GM18520 (cell line): ENCODE data around the gene HPGDS.
"Not testable (repeated sequence)": the region's sequence is repeated elsewhere in the genome, so short reads cannot be mapped to it uniquely, and the experiment has no call there.

Experiments used
- ATAC-seq: cut with Tn5 transposase; IDR thresholded peaks from one replicate; pipeline ENCODE4 v1.9.1; 2021; ENCODE audit not compliant: unreplicated experiment

HPGDS gene

DNA sequence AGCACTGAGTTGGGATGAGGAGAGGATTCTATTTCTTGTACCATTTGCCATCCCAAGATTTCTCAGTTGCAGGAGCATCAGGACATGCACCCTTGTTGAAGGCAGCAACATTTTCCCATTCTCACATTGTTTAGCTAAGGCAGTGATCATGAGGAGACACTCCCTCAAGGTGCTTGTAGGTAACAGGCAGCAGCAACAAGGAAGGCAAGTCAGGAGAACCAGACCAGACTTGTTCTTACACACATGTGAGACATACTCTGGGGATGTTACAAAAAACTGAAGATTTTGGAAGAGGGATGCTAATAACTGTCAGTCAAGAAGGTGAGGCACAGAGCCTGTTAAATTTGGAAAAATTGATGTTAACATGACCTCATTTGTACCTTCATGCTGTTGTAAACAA, 15.5 kb upstream of the HPGDS start:
- ATAC-seq, result no peak

DNA sequence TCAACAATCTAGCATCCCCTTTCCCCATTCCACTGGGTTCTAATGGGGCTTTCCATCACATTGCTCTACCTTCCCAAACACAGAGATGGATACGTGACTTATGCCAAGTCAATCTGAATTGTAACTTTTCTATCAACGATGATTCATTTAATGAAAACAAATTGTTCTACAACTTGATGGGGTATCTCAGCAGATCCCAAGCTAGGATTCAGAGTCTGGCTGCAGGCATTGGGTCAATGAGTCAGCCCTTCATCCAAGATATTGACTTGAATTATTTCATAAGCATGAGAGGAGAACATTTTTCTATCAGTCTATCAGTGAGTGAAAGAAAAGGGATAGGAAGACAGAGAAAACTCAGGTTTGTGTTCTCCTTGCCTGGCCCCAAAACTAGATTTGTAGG, 15.0 kb upstream of the HPGDS start:
- no peak for ATAC-seq

DNA sequence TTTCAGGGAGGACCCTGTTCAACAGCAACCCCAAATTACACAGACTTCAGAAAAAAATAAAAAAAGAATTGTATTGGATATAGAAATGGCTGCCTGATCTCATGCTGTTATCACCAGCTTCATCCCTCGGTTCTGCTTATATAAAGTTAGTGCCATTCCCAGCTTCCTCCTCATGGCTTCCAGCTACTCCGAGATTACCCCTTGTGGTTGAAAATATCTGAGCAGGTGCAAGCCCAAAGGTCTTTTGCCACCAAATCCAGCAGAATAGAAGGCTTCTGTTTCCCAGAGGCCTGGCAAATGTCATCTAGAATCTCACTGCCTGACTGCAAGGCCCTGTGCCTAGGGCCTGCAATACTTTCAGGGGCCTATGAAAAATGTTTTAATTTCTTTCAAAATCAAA, 13.8 kb upstream of the HPGDS start:
- no peak for ATAC-seq

DNA sequence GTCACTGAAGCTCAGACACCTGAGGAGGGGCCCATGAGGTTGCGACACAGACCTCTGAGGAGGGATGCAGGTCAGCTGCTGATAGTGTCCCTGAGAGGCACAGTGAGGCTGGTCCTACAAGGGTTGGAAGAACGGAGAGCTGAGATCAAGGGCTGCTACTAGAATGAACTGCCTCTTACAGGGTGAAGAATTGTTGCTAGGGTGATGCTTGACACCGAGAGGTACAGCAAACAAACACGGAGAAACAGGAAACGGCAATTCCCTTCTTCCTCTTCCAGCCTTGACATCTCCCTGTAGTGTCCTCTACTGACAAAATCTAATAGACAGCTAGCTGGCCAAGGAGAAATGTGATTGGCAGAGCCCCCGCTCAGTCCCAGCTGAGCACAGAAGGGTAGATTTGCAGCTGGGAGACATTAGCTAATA, 11.8 kb upstream of the HPGDS start:
- ATAC-seq, result no peak

DNA sequence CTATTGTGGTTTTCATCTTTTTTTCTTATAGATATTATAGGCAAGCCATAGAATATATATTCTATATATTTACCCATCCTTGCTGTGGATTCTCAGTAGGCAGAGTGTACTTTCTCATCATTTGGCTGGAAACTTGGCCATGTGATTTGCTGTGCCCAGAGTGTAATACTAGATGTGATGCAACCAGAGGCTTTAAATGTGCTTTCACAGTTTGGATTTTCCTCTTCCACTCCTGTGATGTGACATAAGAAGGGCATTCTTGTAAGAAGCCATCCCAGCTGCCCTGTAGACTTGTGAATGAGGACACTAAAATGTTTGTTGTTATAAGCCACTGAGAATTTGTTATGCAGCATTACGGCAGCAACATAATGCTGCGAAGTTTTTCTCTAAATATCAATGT, 10.4 kb upstream of the HPGDS start:
- no peak for ATAC-seq

DNA sequence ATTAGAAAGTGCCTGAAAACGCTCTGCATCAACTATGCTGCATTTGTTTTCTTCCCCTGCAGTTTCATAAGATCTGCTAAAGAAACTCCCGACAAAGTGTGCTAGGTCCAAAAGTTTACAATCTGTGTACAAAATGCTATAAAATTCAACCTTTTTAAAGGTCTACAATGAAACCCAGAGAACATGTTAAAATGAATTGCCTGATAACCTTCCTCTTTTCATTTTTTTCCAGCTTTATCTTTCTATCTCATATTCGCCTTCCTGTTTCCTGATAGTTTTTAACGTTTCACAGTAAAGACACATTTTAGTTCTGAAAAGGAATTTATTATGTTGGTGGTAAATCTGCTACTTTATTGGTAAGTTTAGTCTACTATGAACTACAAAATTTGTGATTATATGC, 9.5 kb upstream of the HPGDS start:
- no peak for ATAC-seq

DNA sequence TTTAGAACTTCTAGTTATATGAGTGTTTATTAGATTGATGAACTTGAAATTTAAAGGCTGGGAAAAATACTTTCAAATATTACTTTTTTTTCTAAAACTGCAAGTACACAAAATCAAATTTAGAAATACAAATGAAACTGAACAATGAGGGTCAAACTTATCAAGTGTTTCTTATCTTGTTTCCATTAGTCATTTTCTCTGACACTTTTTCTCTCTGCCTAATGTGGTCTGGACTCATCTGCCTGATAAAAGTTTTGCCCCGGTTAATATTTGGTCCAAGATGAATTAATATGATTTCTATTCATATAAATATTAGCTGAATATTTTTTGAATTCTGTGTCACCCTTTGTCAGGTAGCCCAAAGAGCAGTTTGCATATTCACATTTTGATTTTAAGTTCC, 8.7 kb upstream of the HPGDS start:
- ATAC-seq, result no peak

DNA sequence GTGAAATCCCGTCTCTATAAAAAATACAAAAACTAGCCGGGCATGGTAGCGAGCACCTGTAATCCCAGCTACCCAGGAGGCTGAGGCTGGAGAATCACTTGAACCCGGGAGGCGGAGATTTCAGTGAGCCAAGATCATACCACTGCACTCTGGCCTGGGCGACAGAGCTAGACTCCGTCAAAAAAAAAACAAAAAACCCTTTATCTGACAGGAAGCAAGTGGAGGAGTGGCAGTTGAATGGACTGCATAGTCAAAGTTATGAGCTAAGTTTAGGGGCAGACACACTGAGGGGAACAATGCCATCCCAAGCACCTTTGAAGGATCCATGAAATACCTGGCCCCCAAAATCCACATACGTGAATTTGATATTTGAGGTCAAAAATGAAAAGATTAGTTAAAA, 7.5 kb upstream of the HPGDS start:
- no peak for ATAC-seq

DNA sequence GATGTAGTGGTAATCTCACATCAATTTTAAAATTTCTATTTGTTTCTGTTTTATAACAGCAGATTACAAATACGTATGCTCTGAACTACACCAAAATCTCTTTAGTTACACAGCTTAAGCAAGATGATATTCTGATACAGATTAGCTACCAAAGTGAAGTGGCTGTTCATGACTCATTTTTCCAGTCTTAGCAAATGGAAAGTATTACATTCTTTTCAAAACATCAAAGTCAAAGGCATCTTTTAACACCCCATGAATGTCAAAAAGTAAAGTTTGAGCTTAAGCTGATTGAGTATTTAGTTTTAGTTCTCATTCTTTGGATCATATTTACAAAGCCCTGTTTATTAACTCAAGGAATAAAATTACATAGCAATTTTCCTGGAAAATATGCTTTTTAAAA, 6.6 kb upstream of the HPGDS start:
- no peak for ATAC-seq

DNA sequence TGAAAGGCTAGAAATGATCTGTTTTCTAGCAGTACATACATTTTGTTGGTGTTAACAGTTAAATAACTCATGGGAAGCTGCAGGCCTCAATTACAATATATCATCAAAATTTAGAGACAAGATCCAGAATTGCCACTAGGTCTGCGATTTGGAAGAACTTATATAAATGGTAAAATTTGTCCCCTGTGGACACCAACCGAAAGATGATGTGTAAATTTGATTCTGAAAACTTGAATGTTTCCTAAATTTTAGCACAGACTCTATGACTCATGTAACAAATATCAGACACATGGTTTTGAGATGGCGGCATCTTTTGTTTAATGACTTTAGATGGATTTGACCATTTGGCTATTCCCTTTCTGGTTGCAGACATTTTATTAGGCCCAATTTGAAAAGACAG, 6.0 kb upstream of the HPGDS start:
- ATAC-seq, result no peak

DNA sequence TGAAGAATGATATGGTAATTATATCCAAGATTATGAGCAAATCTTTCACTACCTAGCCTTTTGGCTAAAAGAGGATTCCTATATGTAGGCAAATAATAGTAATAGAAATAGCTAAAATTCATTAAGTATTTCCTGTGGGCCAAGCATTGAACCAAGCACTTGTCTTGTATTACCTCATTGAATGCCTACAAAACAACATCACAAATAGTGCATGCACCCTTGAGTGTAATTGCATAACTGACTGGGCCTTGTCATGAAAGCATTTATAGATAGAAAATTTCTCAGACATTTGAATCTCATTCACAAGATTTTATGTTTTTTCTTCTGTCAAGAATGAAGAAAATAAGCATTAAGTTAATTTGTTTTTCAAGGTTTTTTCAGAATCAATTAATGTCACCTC, 3.9 kb upstream of the HPGDS start:
- no peak for ATAC-seq

DNA sequence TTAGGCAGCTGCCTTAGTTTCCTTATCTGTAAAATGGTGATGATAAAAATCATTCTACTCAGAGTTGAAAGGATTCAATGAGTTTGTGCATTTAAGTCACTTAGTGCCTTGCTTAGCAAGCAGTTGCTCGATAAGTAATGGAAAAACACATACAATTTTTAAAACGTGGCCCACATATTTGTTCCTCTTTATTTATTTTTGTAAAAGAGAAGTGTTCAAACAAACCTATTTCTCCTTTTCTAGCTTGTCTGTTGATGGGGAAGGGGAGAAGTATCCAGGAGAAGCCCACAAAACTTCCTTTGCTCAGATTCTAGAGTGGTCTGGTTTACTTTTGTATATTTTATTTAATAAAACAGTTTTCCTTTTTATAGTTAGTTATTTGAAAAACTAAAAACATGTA, 3.3 kb upstream of the HPGDS start:
- ATAC-seq, result no peak

DNA sequence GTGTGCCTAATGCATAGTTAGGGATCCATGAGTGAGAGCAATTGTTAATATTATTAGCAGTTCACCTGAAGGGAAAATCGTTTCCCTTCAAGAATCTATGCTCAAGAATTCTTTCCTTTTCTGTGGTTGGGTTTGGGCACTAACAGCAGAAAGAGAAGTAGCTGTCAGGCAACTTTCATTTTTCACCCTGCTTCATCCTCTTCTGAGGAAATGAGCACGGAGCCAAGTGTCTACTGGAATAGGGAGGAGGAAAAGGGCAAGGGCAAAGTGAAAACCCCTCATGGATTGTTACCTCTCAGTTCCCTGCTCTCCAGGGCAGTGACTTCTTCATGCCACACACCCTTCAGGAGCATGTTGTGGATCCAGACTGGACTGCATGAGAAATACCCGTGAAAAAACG, 2.6 kb upstream of the HPGDS start:
- ATAC-seq, result no peak

DNA sequence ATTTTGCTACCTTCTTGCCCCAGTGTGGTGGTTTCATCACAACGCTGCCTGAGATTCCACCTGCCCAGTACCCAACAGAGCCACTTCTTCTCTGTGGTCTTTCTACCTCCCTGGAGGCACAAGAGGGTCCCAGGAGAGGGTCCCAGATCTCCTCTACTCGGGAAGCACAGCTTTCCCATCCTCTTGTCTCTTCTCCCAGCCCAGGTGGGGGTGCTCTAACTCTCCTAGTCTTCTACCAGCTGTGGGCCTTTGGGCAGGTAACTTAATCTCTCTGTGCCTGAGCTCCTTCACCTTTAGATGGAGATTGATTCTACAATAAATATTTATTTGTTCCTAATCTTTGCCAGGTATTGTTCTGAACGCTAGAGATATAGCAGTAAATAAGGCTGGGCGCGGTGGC, 1.8 kb upstream of the HPGDS start:
- ATAC-seq, result no peak

DNA sequence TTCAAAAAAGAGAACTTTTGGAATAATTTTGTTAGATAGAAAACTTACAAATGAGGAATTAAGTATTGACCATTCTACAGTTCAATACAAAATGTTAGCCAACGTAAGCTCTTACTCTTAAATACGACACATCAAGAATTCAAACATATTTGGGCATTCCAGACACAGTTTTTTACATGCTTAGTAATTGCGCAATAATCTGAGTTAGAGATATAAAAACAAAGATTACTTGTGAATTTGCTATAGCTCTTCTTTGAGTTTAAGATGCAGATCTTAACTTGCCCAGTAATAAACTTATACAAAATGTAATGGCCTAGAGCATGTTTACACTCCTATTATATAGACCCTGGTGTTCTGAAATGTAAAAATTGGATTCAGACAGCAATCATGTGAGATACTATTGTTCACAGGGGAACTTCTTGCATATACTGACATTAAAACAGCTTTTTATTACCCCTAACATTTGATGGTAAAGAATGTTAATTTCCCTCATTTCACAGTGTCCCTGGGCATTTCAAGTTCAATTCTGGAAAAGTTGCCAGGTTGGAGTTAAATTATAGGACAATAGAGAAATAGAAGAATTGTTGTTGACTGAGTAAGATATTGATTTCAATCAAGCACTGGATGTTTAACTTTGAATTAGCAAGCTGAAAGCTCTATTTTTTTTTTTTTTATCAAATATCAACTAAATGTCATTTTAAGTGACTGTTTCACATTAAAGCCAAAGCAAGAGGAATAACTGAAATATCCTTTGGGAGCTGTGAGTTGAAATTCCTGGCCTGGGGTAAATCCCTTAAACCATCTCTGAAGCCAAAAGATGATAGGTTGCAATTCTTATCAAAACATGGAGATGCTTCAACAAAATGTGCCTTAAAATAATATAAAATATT, 910 bp downstream of the HPGDS start:
- ATAC-seq, result no peak

DNA sequence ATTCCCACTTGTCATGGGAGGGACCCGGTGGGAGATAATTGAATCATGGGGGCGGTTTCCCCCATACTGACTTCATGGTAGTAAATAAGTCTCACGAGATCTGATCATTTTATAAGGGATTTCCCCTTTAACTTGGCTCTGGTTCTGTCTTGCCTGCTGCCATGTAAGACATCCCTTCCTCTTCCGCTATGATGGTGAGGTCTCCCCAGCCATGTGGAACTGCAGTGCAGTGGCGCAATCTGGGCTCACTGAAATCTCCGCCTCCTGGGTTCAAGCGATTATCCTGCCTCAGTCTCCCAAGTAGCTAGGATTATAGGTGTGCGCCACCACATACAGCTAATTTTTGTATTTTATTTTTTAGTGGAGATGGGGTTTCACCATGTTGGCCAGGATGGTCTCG, 2.9 kb downstream of the HPGDS start:
- no peak for ATAC-seq

DNA sequence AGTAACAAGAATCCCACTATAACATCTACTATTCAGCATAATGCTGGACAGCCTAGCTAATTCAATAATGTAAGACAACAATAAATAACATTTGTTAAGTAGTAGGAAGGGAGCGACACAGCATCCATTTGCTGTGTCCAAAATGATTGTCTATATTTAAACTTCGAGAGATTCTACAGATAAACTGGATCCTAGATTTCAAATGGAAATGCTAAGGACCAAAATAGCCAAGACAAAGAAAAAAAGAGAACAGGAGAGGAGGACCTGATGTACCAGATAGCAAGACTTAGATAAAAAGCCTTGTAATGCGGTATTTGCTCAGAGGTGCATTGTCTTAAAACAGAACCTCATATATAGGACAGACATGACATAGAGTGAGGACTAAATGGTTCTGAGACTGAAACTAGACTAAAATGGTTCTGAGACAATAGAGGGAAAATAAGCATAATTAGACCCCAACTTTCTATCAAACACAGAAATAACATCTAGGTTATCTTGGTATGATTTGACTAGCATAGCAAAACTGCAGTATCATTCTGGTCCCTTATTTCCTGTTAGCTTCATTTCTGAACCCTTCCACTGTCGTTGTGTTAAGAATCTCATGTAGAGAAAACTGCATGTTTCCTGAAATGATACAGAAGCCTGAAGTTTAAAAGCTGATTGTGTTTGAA, 3.8 kb downstream of the HPGDS start:
- peak; percentile 73 for ATAC-seq

DNA sequence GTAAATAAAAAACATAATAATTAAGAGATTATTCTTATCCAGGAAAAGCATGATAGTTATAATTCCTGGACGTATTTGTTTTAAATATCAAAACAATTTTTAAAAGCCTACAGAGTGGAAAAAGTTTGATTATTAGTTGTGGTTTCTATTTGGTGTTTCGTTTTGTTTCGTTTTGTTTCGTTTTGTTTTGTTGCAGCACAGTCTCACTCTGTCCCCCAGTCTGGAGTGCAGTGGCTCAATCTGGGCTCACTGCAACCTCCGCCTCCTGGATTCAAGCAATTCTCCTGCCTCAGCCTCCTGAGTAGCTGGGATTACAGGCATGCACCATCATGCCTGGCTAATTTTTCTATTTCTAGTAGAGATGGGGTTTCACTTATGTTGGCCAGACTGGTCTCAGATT, 5.8 kb downstream of the HPGDS start:
- ATAC-seq, result not testable (repeated sequence)

DNA sequence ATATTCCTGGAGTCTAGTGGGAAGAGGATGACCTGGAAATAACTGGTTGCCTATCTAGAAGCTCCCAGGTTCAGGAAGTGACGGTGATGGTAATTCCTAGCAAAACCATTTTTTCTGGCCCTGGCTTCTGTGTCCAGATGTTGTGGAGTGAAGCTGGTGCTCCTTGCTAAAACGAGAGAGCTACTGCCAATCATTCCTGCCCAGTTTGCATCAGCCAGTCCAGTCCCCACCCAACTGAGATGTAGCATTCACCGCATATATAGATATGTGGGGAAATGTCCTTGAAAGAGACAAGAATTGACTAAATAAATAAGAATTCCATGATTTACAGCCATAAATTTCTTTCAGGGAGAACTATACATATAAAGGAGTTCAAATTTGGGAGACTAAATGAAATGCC, 6.3 kb downstream of the HPGDS start:
- no peak for ATAC-seq

DNA sequence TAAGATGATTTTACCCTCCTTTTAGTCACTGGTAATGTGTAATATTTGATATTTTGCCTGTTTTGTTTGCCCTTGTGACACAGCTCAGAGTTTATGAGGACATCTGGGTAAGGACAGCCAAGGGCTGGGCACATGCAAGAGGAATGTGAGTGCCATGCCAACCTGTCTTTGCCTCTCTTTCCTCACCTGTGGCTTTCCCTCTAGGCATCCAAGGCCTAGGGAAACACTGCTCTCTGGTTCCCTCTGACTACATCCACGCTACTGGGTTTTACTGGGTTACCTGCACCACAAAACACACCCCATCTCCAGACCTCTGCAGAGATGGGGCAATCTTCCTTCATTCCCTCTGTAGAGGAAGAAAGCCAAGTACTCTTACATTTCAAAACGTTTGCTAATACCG, 7.7 kb downstream of the HPGDS start:
- no peak for ATAC-seq

DNA sequence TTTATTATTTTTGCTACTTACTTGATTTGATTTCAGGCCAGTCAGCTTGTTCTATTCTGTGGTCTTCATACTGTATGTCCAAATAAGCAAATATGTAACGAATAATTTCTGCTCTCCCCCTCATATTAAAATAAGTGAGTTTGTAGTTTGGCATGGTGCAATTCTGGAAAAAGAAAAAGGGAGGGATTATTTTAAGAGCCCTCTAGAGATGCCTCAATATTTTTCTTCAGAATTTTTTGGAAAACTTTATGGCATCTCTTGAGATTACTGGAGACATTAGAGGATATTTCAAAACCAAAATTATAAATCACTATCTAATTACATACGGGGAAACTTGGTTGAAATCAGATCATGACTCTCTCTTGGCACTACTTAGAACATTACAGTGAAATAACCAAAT, 8.2 kb downstream of the HPGDS start:
- no peak for ATAC-seq

DNA sequence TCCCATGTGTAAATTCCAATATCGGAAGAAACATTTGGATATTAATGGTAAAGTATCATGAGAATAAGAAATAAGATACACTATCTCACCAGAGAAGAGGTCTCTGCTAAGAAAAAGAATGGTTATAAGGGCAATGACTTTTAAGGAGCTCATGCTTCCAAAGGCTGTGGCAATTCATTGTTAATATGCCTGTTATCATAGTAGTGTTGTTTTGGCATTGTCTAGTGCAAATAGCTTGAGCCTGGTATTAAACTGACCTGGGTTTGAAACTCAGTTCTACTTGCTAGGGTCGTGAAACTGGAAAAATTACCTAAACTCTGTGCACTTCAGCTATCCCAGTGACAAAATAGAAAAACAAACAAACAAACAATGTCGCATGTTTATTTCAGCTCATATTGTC, 8.8 kb downstream of the HPGDS start:
- no peak for ATAC-seq
